HEK293 (cell line): ENCODE measurements around the gene AUH.

ENCODE experiments used
- CTCF ChIA-PET: fragments of 350-600 bp; formaldehyde crosslinking; extraction: SDS; loops from one replicate; lab custom pipeline; 2021; ENCODE audit warnings: antibody characterized with exemption; lab: Yijun Ruan, JAX
- POLR2A ChIA-PET: fragments of 300-600 bp; formaldehyde crosslinking; extraction: SDS; loops from one replicate; lab custom pipeline; 2020; ENCODE audit warnings: antibody characterized with exemption, inconsistent platforms; lab: Yijun Ruan, JAX
- H3K27ac ChIP-seq: fragments of 200-500 bp; sonication (Bioruptor generic); 2 replicates; pipeline ENCODE4 v1.5.1; 2014; ENCODE audit warnings: low read depth, low read length, control low read depth, inconsistent platforms; ENCODE audit errors: extremely low read depth
- H3K36me3 ChIP-seq, 2 experiments: fragments of 200-500 bp in 1 of 2; sonication (Bioruptor generic) in 1 of 2; 1 replicate in 1 of 2; 2 replicates in 1 of 2; pipeline ENCODE4 v1.5.1; 2014 to 2017; ENCODE audit warnings: inconsistent platforms in 2 of 2, low read length in 2 of 2; ENCODE audit not compliant: control insufficient read depth in 2 of 2, insufficient read depth in 1 of 2
- H3K4me1 ChIP-seq: fragments of 200-500 bp; sonication (Bioruptor generic); 2 replicates; pipeline ENCODE4 v1.5.1; 2014; ENCODE audit warnings: mild to moderate bottlenecking, low read length, inconsistent platforms; ENCODE audit not compliant: control insufficient read depth, insufficient read depth
- H3K4me3 ChIP-seq: 2 replicates; pipeline ENCODE4 v1.5.1; 2011; ENCODE audit warnings: low read depth, mild to moderate bottlenecking, control low read depth, low read length, moderate library complexity
- H3K9me3 ChIP-seq: fragments of 200-500 bp; sonication (Bioruptor generic); 2 replicates; pipeline ENCODE4 v1.5.1; 2014; ENCODE audit warnings: low read depth, low read length, inconsistent platforms; ENCODE audit not compliant: control insufficient read depth, insufficient read depth
- OVOL3 ChIP-seq: fragments of 450-650 bp; formaldehyde crosslinking; IDR thresholded peaks from 2 replicates; pipeline ENCODE4 v1.5.1; 2016; ENCODE audit warnings: missing biosample characterization, missing genetic modification characterization
- REPIN1 ChIP-seq: fragments of 450-650 bp; formaldehyde crosslinking; IDR thresholded peaks from 2 replicates; pipeline ENCODE4 v1.5.1; 2017; ENCODE audit warnings: missing biosample characterization, missing genetic modification characterization, low read depth
- SP3 ChIP-seq: fragments of 450-650 bp; formaldehyde crosslinking; IDR thresholded peaks from 2 replicates; pipeline ENCODE4 v1.5.1; 2016; ENCODE audit warnings: missing biosample characterization, missing genetic modification characterization
- TRIM28 ChIP-seq: IDR thresholded peaks from 2 replicates; pipeline ENCODE4 v1.6.1; 2011; ENCODE audit warnings: low read length, control low read depth, borderline replicate concordance
- ZBTB10 ChIP-seq: fragments of 450-650 bp; formaldehyde crosslinking; IDR thresholded peaks from 2 replicates; pipeline ENCODE4 v1.5.1; 2016; ENCODE audit warnings: missing biosample characterization, missing genetic modification characterization
- ZBTB44 ChIP-seq: fragments of 450-650 bp; IDR thresholded peaks from 2 replicates; pipeline ENCODE4 v1.5.1; 2018; ENCODE audit warnings: missing biosample characterization, mild to moderate bottlenecking, missing genetic modification characterization
- ZBTB49 ChIP-seq: fragments of 450-650 bp; formaldehyde crosslinking; IDR thresholded peaks from 2 replicates; pipeline ENCODE4 v1.5.1; 2016; ENCODE audit warnings: missing biosample characterization, missing genetic modification characterization, low read depth
- ZBTB6 ChIP-seq: fragments of 450-650 bp; formaldehyde crosslinking; IDR thresholded peaks from 2 replicates; pipeline ENCODE4 v1.5.1; 2017; ENCODE audit warnings: missing biosample characterization, missing genetic modification characterization
- ZFP41 ChIP-seq: fragments of 450-650 bp; formaldehyde crosslinking; IDR thresholded peaks from 2 replicates; pipeline ENCODE4 v1.5.1; 2016; ENCODE audit warnings: missing biosample characterization, missing genetic modification characterization, borderline replicate concordance
- ZNF155 ChIP-seq: fragments of 450-650 bp; formaldehyde crosslinking; IDR thresholded peaks from 2 replicates; pipeline ENCODE4 v1.5.1; 2016; ENCODE audit warnings: missing biosample characterization, missing genetic modification characterization
- ZNF16 ChIP-seq: fragments of 450-650 bp; formaldehyde crosslinking; IDR thresholded peaks from 2 replicates; pipeline ENCODE4 v1.5.1; 2016; ENCODE audit warnings: low read depth, missing biosample characterization, missing genetic modification characterization
- ZNF174 ChIP-seq: fragments of 450-650 bp; formaldehyde crosslinking; IDR thresholded peaks from 2 replicates; pipeline ENCODE4 v1.5.0; 2017; ENCODE audit warnings: missing biosample characterization, mild to moderate bottlenecking, missing genetic modification characterization
- ZNF518A ChIP-seq: fragments of 450-650 bp; formaldehyde crosslinking; conservative IDR thresholded peaks from 2 replicates; pipeline ENCODE4 v1.5.1; 2016; ENCODE audit warnings: low read depth, missing biosample characterization, missing genetic modification characterization
- ZNF549 ChIP-seq: fragments of 450-650 bp; IDR thresholded peaks from 2 replicates; pipeline ENCODE4 v1.5.1; 2018; ENCODE audit warnings: missing biosample characterization, missing genetic modification characterization, mild to moderate bottlenecking, inconsistent platforms, moderate library complexity
- ZSCAN23 ChIP-seq: fragments of 450-650 bp; formaldehyde crosslinking; IDR thresholded peaks from 2 replicates; pipeline ENCODE4 v1.5.1; 2016; ENCODE audit warnings: missing biosample characterization, missing genetic modification characterization
- ZXDB ChIP-seq: fragments of 450-650 bp; formaldehyde crosslinking; IDR thresholded peaks from 2 replicates; pipeline ENCODE4 v1.5.1; 2016; ENCODE audit warnings: missing biosample characterization, missing genetic modification characterization

AUH gene

GRCh38 chr9:91182429-91183225, 179.1 kb downstream of the AUH start (continued):
- TF ChIP-seq ZBTB44 (tag by site-specific recombination) (no peak), ZNF174 (no peak), ZNF549 (tag by site-specific recombination) (no peak), ZXDB (tag by site-specific recombination) (no peak)

GRCh38 chr9:91181541-91181940, 180.2 kb downstream of the AUH start:
- ChIA-PET CTCF (no interaction called here), POLR2A (no interaction called here)

More at GRCh38 chr9:91181541-91181940, 180.2 kb downstream of the AUH start:
- no peaks in the 10 kb centered on the region for H3K4me1 ChIP-seq
- H3K9me3 ChIP-seq, result no peaks in the 10 kb centered on the region
- no peak overlapping the region for H3K4me3 ChIP-seq
- H3K36me3 ChIP-seq, result no peaks in the 10 kb centered on the region
- no peak overlapping the region for H3K27ac ChIP-seq
- TF ChIP-seq REPIN1 (tag by site-specific recombination), result no peak
- no peak for TF ChIP-seq ZSCAN23 (tag by site-specific recombination)
- no peak for TF ChIP-seq ZNF155 (tag by site-specific recombination)
- TF ChIP-seq ZBTB10 (tag by site-specific recombination), result no peak
- TF ChIP-seq ZNF518A (tag by site-specific recombination), result no peak
- no peak for TF ChIP-seq SP3 (tag by site-specific recombination)
- TF ChIP-seq ZFP41 (tag by site-specific recombination), result no peak
- no peak for TF ChIP-seq TRIM28
- no peak for TF ChIP-seq ZNF16 (tag by site-specific recombination)
- no peak for TF ChIP-seq ZXDB (tag by site-specific recombination)
- TF ChIP-seq ZBTB49, result no peak
- no peak for TF ChIP-seq OVOL3 (tag by site-specific recombination)
- TF ChIP-seq ZBTB6, result no peak
- TF ChIP-seq, all 188 proteins: peak for 0
